ENCODE data around the gene RRBP1. TPM values are rescaled to one million over a fixed set of nuclear protein-coding genes. Genes with fewer than 3 reads are reported as not detected.

RRBP1 gene
- total RNA-seq, 1 donor from 2014 or later: 65.0 TPM

DNA sequence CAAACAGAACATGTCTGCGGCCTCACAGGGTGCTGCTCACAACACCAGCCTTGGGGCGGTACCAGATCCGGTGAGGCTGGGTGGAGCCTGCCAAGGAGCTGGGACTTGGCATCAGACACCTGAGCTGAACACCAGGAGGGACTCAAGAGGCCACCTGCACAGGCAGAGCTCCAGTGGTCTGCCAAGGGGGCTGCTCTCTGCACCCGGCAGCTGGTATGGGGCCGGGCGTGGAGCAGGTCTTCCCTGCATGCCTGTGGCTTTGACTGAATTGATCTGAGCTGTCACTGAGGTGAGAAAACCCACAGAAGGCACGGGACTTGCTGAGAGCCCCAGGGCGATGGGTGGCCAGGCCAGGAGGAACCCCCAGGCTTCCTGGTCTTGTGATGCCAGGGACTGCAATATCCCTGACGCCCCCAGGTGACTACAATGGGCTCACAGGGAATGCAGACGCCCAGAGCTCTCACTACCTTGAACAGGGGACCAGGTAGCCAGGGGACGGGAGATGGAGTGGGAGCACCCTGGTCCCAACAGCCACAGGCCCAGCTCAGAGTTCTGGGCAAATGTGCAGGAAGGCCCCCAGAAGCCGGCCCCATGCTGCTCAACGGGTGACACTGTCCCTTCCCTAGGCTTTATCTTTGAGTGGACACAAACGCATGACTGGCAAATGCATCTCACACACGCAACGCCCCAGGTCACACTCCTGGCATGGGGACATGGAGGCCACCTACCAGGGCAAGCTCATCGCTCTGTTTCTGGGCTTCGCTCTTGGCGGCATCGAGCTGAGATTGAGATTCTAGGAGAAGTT lies 64.0 kb downstream of the RRBP1 start:
- no peaks in the 10 kb centered on the region for H3K27me3 ChIP-seq (ENCODE audit: control insufficient read depth, insufficient read depth, low read length)
- FAIRE-seq: no peak

DNA sequence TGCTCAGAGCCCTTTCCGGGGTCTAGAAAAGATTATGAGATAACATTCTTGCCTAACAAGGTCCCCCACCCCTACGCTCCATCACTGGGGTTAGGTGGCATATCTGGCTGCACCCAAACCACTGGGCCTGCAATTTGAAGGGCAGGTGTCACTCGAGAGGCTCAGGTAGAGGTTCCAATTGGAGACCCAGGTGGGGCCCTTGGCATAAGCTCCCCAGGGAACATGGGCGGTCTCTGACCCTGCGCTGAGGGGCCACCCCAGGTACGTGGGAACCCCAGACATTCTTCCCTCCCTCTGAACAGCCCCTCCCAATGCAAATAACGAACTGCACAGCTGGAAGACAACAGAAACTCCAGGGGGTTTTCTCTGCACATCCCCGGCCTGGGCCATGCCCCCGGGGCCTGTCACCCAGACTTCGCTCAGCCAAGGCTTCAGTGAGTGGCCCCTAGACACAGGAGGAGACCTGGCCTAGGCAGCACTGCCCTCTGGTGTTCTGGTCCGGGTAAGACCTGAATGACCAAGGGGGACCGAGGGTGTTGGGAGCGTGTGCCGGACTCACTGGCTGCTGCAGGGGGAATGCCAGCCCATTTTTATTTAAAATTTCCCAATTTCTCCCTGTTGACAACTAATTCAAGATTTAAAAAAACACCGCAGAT lies 64.7 kb downstream of the RRBP1 start:
- FAIRE-seq (no peak), DNase-seq (ENCODE audit: low read depth) (no peak)
- TF ChIP-seq, protein P1, sequence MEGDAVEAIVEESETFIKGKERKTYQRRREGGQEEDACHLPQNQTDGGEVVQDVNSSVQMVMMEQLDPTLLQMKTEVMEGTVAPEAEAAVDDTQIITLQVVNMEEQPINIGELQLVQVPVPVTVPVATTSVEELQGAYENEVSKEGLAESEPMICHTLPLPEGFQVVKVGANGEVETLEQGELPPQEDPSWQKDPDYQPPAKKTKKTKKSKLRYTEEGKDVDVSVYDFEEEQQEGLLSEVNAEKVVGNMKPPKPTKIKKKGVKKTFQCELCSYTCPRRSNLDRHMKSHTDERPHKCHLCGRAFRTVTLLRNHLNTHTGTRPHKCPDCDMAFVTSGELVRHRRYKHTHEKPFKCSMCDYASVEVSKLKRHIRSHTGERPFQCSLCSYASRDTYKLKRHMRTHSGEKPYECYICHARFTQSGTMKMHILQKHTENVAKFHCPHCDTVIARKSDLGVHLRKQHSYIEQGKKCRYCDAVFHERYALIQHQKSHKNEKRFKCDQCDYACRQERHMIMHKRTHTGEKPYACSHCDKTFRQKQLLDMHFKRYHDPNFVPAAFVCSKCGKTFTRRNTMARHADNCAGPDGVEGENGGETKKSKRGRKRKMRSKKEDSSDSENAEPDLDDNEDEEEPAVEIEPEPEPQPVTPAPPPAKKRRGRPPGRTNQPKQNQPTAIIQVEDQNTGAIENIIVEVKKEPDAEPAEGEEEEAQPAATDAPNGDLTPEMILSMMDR (IDR thresholded peaks at IDR 0.05; ENCODE audit: insufficient read depth, low read length, severe bottlenecking): peak; percentile 69
- H3K36me3 ChIP-seq (ENCODE audit: control insufficient read depth, insufficient read depth, low read length): peaks cover 34% of the 10 kb centered on the region
- H3K4me3 ChIP-seq (ENCODE audit: low read depth, low read length): no peak overlapping the region
- H3K27me3 ChIP-seq (ENCODE audit: control insufficient read depth, insufficient read depth, low read length): no peaks in the 10 kb centered on the region

More for the DNA sequence above, 64.0 kb downstream of the RRBP1 start:
- TF ChIP-seq, protein P1 (IDR thresholded peaks at IDR 0.05; ENCODE audit: insufficient read depth, low read length, severe bottlenecking): no peak
- Histone ChIP-seq H3K36me3 (ENCODE audit: control insufficient read depth, insufficient read depth, low read length) (peaks cover 38% of the 10 kb centered on the region), H3K4me3 (ENCODE audit: low read depth, low read length) (no peak overlapping the region)
- DNase-seq (ENCODE audit: low read depth): no peak

DNA sequence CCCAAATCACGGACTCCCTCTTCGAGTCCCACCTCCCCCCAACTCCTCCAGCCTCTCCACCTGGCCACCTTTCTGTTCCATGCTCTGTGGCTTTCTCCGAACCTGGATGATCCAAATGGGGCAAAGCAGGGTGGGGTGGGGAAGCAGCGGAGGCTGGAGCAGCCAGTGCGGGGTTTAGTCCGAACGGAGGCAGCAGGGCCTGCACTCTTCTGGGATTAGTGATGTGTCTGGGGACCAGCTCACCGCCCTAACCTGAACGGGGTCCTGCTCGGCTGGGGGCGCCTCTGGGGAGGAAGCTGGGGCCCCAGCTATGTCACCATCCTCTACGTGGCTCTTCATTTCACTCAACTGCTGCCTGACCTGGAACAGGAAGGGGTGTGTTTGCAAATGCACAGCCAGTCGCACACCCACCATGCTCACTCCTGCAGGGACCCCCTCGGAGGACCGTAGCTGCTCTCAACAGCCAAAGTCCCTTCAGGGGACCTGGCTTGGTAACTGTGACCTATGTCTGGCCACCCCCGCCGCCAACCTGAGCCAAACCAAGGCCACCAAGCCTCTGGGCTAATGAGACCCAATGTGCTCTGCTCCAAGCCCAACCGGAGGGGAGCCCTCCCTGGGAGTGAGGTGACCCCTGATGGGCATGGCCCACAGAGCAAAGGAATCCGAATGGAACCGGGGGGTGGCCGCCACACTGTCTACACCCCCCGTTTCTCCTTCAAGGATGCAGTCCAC lies 65.4 kb downstream of the RRBP1 start:
- Histone ChIP-seq H3K4me3 (ENCODE audit: low read depth, low read length) (no peak overlapping the region), H3K27me3 (ENCODE audit: control insufficient read depth, insufficient read depth, low read length) (no peaks in the 10 kb centered on the region), H3K36me3 (ENCODE audit: control insufficient read depth, insufficient read depth, low read length) (peaks cover 29% of the 10 kb centered on the region)
- DNase-seq (ENCODE audit: low read depth): no peak
- TF ChIP-seq, protein P1 (IDR thresholded peaks at IDR 0.05; ENCODE audit: insufficient read depth, low read length, severe bottlenecking): no peak
- FAIRE-seq: no peak

DNA sequence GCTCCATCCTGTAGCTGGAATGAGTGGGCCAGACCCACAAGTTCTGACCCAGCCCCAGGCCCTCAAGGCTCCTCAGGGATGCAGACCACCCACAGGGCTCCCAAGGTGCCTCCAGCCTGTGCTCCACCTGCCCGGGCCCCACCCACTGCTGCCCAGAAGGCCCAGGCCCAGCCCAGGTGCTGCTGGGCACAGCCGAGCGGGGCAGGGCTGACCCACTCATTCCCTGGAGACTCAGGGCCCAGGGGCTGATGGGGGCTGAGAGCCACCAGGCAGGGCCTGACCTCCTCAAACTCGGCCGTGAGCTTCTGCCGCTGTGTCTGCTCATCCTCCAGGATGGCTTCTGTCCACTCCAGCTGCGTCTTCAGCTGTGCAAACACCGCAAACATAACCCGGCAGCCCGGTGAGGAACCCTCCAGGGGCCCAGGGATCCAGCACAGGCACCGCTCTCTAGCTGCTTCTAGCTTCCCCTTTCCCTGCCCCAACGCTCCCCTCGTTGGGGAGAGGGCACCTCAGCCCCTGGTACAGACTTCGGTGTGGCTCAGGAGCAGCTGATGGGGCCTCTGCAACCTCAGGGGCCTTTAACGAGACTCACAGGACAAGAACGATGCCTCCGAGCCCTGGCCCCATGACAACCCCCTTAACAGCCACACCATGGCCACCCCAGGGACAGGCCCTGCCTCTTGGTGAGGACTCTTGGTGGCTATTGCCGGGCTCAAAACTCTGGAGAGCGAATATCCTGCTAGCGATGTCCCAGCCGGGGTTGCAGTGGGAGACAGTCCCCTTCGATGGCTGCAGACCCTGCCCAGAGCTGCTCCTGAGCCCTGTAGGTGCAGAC lies 66.2 kb downstream of the RRBP1 start:
- no peaks in the 10 kb centered on the region for H3K27me3 ChIP-seq (ENCODE audit: control insufficient read depth, insufficient read depth, low read length)
- peaks cover 25% of the 10 kb centered on the region for H3K36me3 ChIP-seq (ENCODE audit: control insufficient read depth, insufficient read depth, low read length)
- no peak overlapping the region for H3K4me3 ChIP-seq (ENCODE audit: low read depth, low read length)
- DNase-seq (ENCODE audit: low read depth) (no peak), FAIRE-seq (no peak)
- TF ChIP-seq, protein P1 (IDR thresholded peaks at IDR 0.05; ENCODE audit: insufficient read depth, low read length, severe bottlenecking): no peak

DNA sequence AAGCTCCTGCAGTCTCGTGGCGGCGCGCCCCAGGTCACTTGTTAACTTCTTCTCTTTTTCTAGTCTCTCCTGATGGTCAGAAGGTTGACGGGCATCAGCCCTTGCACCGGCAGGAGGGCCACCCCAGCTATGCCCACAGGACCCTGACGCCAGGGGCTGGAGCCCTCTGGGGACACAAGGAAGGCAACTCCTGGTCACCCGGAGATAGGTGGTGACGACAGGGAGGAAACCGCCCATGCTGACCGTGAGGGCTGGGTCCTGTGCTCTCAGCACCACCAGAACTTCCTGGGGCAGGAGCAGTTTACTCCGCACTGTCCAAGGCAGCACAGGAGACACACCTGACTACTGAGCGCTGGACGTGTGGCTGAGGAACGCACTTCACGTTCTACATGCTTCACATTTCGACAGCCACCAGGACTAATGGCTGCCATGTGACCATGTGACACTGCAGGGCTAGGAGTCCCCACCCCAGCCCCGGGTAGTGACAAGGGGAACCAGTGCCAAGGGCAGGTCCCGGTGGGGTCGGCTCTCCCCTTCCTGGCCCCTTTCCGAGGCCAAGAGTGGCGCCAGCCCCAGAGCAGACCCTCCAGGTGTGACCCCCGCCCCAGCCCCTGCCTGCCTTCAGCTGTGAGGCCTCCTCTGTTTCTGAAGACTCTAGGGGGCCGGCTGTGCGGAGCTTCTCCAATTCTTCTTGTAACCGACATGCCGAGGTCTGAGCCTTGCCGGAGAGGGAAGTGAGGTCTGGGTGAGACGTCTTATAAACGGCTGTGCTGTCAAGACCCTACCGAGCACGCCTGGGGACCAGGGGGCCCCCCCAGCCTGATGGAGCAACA lies 67.0 kb downstream of the RRBP1 start:
- Histone ChIP-seq H3K27me3 (ENCODE audit: control insufficient read depth, insufficient read depth, low read length) (no peaks in the 10 kb centered on the region), H3K36me3 (ENCODE audit: control insufficient read depth, insufficient read depth, low read length) (peaks cover 16% of the 10 kb centered on the region), H3K4me3 (ENCODE audit: low read depth, low read length) (no peak overlapping the region)
- no peak for DNase-seq (ENCODE audit: low read depth)
- TF ChIP-seq, protein P1 (IDR thresholded peaks at IDR 0.05; ENCODE audit: insufficient read depth, low read length, severe bottlenecking): no peak
- FAIRE-seq: peak; percentile 80
